ENCODE results near the gene MVB12B.

Gene MVB12B

DNA sequence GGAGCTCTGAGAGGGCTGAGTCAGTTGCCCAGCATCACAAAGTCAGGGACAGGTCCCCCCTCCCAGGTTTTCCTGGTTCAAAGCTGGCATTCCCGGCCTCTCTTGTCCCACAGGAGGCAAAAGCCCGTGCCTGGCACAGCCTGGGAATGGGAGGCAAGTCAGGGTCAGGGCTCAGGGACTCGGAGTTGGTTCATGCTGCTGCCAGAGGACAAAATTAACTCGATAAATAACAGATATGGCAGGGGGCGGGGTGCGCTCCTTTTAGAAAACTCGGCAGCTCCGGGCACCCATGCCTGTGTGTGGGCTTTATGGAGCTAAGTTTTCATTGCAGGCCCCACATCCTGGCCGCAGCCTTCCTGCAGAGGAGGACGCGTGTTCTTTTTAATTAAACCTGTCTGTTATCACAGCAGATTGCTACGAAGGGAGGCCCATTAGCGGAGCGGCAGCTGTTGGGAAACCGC, 224.3 kb downstream of the MVB12B start:
- Histone ChIP-seq H2AFZ (ENCODE audit: low read length) (0 out of 2 replicates have a peak overlapping the region, but pooled peaks have one; percentile 11), H4K20me1 (ENCODE audit: insufficient read depth, low read length, poor library complexity, severe bottlenecking) (no peaks in the 10 kb centered on the region), H3K4me3 (ENCODE audit: low read length, poor library complexity, severe bottlenecking) (peak overlapping the region; percentile 51), H3K9ac (ENCODE audit: low read depth, low read length, poor library complexity, severe bottlenecking) (peak overlapping the region; percentile 74), H3K79me2 (ENCODE audit: insufficient read depth, low read length) (0 out of 2 replicates have a peak, but pooled peaks cover 4% of the 10 kb centered on the region), H3K9me3 (ENCODE audit: insufficient read depth, low read depth, low read length) (no peaks in the 10 kb centered on the region), H3K27me3 (ENCODE audit: insufficient read depth, low read length, poor library complexity, severe bottlenecking) (no peaks in the 10 kb centered on the region), H3K4me2 (ENCODE audit: low read depth, low read length, poor library complexity, severe bottlenecking) (peak overlapping the region; percentile 75), H3F3A (ENCODE audit: low read depth) (0 out of 2 replicates have a peak, but pooled peaks cover 4% of the 10 kb centered on the region), H3K36me3 (ENCODE audit: insufficient read depth, low read length) (no peaks in the 10 kb centered on the region), H3K4me1 (ENCODE audit: insufficient read depth, low read length, poor library complexity, severe bottlenecking) (peaks cover 37% of the 10 kb centered on the region), H3K9me2 (replicated peaks; ENCODE audit: low read depth, low read length) (no peaks in the 10 kb centered on the region)
- TF ChIP-seq, protein P1, sequence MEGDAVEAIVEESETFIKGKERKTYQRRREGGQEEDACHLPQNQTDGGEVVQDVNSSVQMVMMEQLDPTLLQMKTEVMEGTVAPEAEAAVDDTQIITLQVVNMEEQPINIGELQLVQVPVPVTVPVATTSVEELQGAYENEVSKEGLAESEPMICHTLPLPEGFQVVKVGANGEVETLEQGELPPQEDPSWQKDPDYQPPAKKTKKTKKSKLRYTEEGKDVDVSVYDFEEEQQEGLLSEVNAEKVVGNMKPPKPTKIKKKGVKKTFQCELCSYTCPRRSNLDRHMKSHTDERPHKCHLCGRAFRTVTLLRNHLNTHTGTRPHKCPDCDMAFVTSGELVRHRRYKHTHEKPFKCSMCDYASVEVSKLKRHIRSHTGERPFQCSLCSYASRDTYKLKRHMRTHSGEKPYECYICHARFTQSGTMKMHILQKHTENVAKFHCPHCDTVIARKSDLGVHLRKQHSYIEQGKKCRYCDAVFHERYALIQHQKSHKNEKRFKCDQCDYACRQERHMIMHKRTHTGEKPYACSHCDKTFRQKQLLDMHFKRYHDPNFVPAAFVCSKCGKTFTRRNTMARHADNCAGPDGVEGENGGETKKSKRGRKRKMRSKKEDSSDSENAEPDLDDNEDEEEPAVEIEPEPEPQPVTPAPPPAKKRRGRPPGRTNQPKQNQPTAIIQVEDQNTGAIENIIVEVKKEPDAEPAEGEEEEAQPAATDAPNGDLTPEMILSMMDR (conservative IDR thresholded peaks at IDR 0.05; ENCODE audit: low read length): no peak
- TF ChIP-seq EZH2phosphoT487 (IDR thresholded peaks at IDR 0.05; ENCODE audit: borderline replicate concordance): no peak

DNA sequence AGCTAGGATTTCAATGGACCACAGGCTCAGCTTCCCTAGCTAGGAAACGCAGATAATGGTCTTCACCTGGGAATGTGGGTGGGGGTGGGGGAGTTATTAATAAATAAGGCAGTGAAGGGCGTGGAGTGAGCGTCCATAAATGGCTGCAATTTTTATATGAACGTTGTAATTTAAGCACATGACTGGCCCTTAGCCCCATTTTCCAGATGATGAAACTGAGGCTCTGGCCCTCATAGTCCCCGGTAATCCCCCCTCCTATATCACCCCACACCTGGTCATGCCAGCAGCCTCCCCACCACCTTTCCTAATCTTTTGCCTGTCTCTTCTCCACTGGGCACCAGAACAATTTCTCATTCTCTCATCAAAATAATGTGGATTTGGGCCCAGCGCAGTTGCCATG, 225.2 kb downstream of the MVB12B start:
- H3K4me2 ChIP-seq (ENCODE audit: low read depth, low read length, poor library complexity, severe bottlenecking): peak overlapping the region; percentile 75
- peaks cover 34% of the 10 kb centered on the region for H3K4me1 ChIP-seq (ENCODE audit: insufficient read depth, low read length, poor library complexity, severe bottlenecking)
- no peaks in the 10 kb centered on the region for H3K27me3 ChIP-seq (ENCODE audit: insufficient read depth, low read length, poor library complexity, severe bottlenecking)
- H3F3A ChIP-seq (ENCODE audit: low read depth): 0 out of 2 replicates have a peak, but pooled peaks cover 4% of the 10 kb centered on the region
- H3K36me3 ChIP-seq (ENCODE audit: insufficient read depth, low read length): no peaks in the 10 kb centered on the region
- no peaks in the 10 kb centered on the region for H3K9me3 ChIP-seq (ENCODE audit: insufficient read depth, low read depth, low read length)
- H3K4me3 ChIP-seq (ENCODE audit: low read length, poor library complexity, severe bottlenecking): peak overlapping the region; percentile 28
- no peaks in the 10 kb centered on the region for H3K9me2 ChIP-seq (replicated peaks; ENCODE audit: low read depth, low read length)
- peak overlapping the region; percentile 44 for H3K9ac ChIP-seq (ENCODE audit: low read depth, low read length, poor library complexity, severe bottlenecking)
- H3K79me2 ChIP-seq (ENCODE audit: insufficient read depth, low read length): 0 out of 2 replicates have a peak, but pooled peaks cover 4% of the 10 kb centered on the region
- H4K20me1 ChIP-seq (ENCODE audit: insufficient read depth, low read length, poor library complexity, severe bottlenecking): no peaks in the 10 kb centered on the region
- no peak overlapping the region for H2AFZ ChIP-seq (ENCODE audit: low read length)
- TF ChIP-seq EZH2phosphoT487 (IDR thresholded peaks at IDR 0.05; ENCODE audit: borderline replicate concordance): no peak
- TF ChIP-seq, protein P1 (conservative IDR thresholded peaks at IDR 0.05; ENCODE audit: low read length): no peak

DNA sequence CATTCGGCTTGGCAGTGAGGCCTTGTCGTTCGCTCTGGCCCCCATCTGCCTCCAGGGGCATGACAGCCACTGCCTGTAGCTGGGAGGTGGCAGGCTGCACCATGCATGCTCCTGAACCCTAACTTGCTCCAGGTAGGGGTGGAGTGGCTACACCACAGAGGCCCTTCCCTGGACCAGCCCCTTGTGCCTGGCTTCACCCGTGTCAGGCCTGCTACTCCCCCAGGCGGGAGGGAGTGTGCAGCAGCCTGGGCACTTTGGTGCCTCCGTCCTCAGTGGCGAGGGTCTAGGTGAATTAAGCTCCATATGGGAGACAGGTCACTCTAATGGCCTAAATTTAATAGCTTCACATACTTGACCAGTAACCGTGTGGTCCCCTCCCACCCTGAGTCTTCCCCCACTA, 227.7 kb downstream of the MVB12B start:
- TF ChIP-seq, protein P1 (conservative IDR thresholded peaks at IDR 0.05; ENCODE audit: low read length): no peak
- no peak for TF ChIP-seq EZH2phosphoT487 (IDR thresholded peaks at IDR 0.05; ENCODE audit: borderline replicate concordance)
- H3K9me3 ChIP-seq (ENCODE audit: insufficient read depth, low read depth, low read length): no peaks in the 10 kb centered on the region
- H3K79me2 ChIP-seq (ENCODE audit: insufficient read depth, low read length): 0 out of 2 replicates have a peak, but pooled peaks cover 4% of the 10 kb centered on the region
- no peak overlapping the region for H3K4me3 ChIP-seq (ENCODE audit: low read length, poor library complexity, severe bottlenecking)
- H3K9ac ChIP-seq (ENCODE audit: low read depth, low read length, poor library complexity, severe bottlenecking): no peak overlapping the region
- no peaks in the 10 kb centered on the region for H4K20me1 ChIP-seq (ENCODE audit: insufficient read depth, low read length, poor library complexity, severe bottlenecking)
- no peak overlapping the region for H2AFZ ChIP-seq (ENCODE audit: low read length)
- H3K4me1 ChIP-seq (ENCODE audit: insufficient read depth, low read length, poor library complexity, severe bottlenecking): peaks cover 20% of the 10 kb centered on the region
- no peaks in the 10 kb centered on the region for H3K27me3 ChIP-seq (ENCODE audit: insufficient read depth, low read length, poor library complexity, severe bottlenecking)
- 0 out of 2 replicates have a peak, but pooled peaks cover 4% of the 10 kb centered on the region for H3F3A ChIP-seq (ENCODE audit: low read depth)
- H3K36me3 ChIP-seq (ENCODE audit: insufficient read depth, low read length): no peaks in the 10 kb centered on the region
- no peak overlapping the region for H3K4me2 ChIP-seq (ENCODE audit: low read depth, low read length, poor library complexity, severe bottlenecking)
- no peaks in the 10 kb centered on the region for H3K9me2 ChIP-seq (replicated peaks; ENCODE audit: low read depth, low read length)

All from Loucy (cell line).